Dermis lymphatic vessel endothelial cell (primary cell): ENCODE data around the gene CCDC54. TPM values are rescaled to one million over a fixed set of nuclear protein-coding genes. Genes with fewer than 3 reads are reported as not detected.

ENCODE experiments used
- total RNA-seq: library from RNA; depleted of rRNA; stranded (reverse); fragments of >200 nt; gene quantifications from 2 replicates; pipeline ENCODE4 v1.2.1, GENCODE V29; 2014

The CCDC54 gene
- not detected in 2 replicates for total RNA-seq

DNA sequence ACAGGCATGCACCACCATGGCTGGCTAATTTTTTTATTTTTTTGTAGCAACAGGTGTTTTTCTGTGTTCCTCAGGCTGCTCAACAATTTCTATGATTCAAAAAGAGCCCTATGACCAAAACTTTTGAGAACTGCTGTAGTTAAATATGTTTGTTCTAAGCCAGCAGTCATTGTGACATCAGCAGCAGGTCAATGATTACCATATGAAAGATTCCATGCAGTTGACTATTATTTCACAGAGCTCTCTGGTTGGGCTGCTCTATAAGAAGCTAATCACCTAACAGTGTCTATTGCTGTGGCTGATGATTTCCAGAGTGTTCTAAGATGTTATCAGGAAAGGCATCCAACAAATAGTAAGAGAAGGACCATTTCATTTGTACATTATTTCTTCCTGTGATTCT lies at the start of gene CCDC54:
Gene CCDC54 (plus strand): TSS at position 289 of the 400 bp plus-strand sequence. CDS start 149 bp downstream, outside the sequence.

Other genes with a start within 250 kb of the CCDC54 start
- gene BBX, start 145.5 kb downstream of the CCDC54 start, total RNA-seq = 33.4 and 47.6 TPM in 2 replicates